ENCODE data around the gene ARRDC2. TPM values are rescaled to one million over a fixed set of nuclear protein-coding genes. Genes with fewer than 3 reads are reported as not detected.

The ARRDC2 gene
- total RNA-seq, 1 experiment from 2014 or later: 27.7 TPM

DNA sequence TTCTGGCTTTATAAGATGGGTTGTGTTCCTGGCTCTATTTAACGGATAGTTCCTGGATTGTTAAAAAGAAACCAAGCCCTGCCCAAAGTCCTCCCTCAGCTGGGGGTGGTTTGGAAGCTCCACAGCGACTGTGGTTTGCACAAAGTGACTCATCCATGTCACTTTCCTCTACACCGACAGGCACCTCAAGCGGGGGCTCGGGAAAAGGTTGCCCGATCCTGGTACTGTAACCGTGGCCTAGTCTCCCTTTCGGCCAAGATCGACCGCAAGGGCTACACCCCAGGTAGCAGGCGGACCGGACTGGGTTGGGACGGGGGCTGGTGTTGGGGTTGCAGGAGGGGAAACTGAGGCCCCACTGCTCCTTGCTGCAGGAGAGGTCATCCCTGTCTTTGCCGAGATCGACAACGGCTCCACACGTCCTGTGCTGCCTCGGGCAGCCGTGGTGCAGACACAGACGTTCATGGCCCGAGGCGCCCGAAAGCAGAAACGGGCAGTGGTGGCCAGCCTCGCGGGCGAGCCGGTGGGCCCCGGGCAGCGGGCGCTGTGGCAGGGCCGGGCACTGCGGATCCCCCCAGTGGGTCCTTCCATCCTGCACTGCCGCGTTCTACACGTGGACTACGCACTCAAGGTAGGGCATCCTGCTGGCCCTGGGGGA is 1.6 kb downstream of the ARRDC2 start:
- ATAC-seq (peak; percentile 52), DNase-seq (peak; percentile 77)
- H3K9ac ChIP-seq (ENCODE audit: low read length): no peak overlapping the region
- H3K4me3 ChIP-seq (ENCODE audit: low read length): peak overlapping the region; percentile 25; the same call in 1 of the 2 replicates
- TF ChIP-seq, protein P1, sequence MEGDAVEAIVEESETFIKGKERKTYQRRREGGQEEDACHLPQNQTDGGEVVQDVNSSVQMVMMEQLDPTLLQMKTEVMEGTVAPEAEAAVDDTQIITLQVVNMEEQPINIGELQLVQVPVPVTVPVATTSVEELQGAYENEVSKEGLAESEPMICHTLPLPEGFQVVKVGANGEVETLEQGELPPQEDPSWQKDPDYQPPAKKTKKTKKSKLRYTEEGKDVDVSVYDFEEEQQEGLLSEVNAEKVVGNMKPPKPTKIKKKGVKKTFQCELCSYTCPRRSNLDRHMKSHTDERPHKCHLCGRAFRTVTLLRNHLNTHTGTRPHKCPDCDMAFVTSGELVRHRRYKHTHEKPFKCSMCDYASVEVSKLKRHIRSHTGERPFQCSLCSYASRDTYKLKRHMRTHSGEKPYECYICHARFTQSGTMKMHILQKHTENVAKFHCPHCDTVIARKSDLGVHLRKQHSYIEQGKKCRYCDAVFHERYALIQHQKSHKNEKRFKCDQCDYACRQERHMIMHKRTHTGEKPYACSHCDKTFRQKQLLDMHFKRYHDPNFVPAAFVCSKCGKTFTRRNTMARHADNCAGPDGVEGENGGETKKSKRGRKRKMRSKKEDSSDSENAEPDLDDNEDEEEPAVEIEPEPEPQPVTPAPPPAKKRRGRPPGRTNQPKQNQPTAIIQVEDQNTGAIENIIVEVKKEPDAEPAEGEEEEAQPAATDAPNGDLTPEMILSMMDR (conservative IDR thresholded peaks at IDR 0.05; ENCODE audit: low read depth, low read length): no peak
- TF ChIP-seq EZH2phosphoT487 (IDR thresholded peaks at IDR 0.05; ENCODE audit: borderline replicate concordance, low read length) (no peak), EZH2 (IDR thresholded peaks at IDR 0.05; ENCODE audit: low read length, unreplicated experiment) (no peak)
- H3K4me1 ChIP-seq (ENCODE audit: insufficient read depth, low read length): peaks cover 25% of the 10 kb centered on the region
- no peaks in the 10 kb centered on the region for H3K9me2 ChIP-seq (replicated peaks; ENCODE audit: low read length)
- H3K4me2 ChIP-seq (ENCODE audit: low read length): peak overlapping the region; percentile 88
- H4K20me1 ChIP-seq (ENCODE audit: low read length): no peaks in the 10 kb centered on the region
- H3K27ac ChIP-seq (ENCODE audit: low read length): peak overlapping the region; percentile 28
- ChIA-PET CTCF (no interaction called here), POLR2A (ENCODE audit: unreplicated experiment) (no interaction called here)
- no TSS peak for BruUV-seq (replicated peaks)
- intact Hi-C loops (cut with micrococcal nuclease): no loop called here
- no peaks in the 10 kb centered on the region for H3K9me3 ChIP-seq (ENCODE audit: low read length)
- H3K36me3 ChIP-seq (ENCODE audit: low read depth, low read length): peaks cover 21% of the 10 kb centered on the region; the same call in 1 of the 2 replicates
- H2AFZ ChIP-seq (ENCODE audit: low read length): no peak overlapping the region
- no peaks in the 10 kb centered on the region for H3K27me3 ChIP-seq (ENCODE audit: low read length)
- no peaks in the 10 kb centered on the region for H3K79me2 ChIP-seq (ENCODE audit: low read length)
- no peaks in the 10 kb centered on the region for H3F3A ChIP-seq (ENCODE audit: low read length, unreplicated experiment)

DNA sequence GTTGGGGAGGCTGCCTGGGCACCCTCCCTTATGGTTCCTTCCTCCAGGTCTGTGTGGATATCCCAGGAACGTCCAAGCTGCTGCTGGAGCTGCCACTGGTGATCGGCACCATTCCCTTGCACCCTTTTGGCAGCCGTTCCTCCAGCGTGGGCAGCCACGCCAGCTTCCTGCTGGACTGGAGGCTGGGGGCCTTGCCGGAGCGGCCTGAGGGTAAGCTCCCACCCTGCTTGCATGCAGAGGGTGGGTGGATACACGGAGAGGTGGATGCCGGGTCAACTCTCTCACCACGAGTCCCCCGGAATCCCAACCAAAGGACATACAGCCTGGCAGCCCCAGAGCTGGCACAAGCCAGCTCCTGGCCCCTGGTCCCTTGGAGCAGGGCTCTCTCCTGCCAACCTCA is 2.2 kb downstream of the ARRDC2 start:
- no peak overlapping the region for H3K4me2 ChIP-seq (ENCODE audit: low read length)
- DNase-seq (no peak), ATAC-seq (no peak)
- H3K9ac ChIP-seq (ENCODE audit: low read length): no peak overlapping the region
- no peaks in the 10 kb centered on the region for H4K20me1 ChIP-seq (ENCODE audit: low read length)
- POLR2A ChIA-PET (ENCODE audit: unreplicated experiment): no interaction called here
- H3K27me3 ChIP-seq (ENCODE audit: low read length): no peaks in the 10 kb centered on the region
- no peaks in the 10 kb centered on the region for H3F3A ChIP-seq (ENCODE audit: low read length, unreplicated experiment)
- H2AFZ ChIP-seq (ENCODE audit: low read length): no peak overlapping the region
- CTCF ChIA-PET: no interaction called here
- TF ChIP-seq EZH2phosphoT487 (IDR thresholded peaks at IDR 0.05; ENCODE audit: borderline replicate concordance, low read length): no peak
- TF ChIP-seq, protein P1 (conservative IDR thresholded peaks at IDR 0.05; ENCODE audit: low read depth, low read length): no peak
- TF ChIP-seq EZH2 (IDR thresholded peaks at IDR 0.05; ENCODE audit: low read length, unreplicated experiment): no peak
- no TSS peak for BruUV-seq (replicated peaks)
- H3K36me3 ChIP-seq (ENCODE audit: low read depth, low read length): peaks cover 21% of the 10 kb centered on the region; the same call in 1 of the 2 replicates
- no peaks in the 10 kb centered on the region for H3K9me2 ChIP-seq (replicated peaks; ENCODE audit: low read length)
- H3K79me2 ChIP-seq (ENCODE audit: low read length): no peaks in the 10 kb centered on the region
- no peaks in the 10 kb centered on the region for H3K9me3 ChIP-seq (ENCODE audit: low read length)
- no peak overlapping the region for H3K4me3 ChIP-seq (ENCODE audit: low read length)
- peaks cover 25% of the 10 kb centered on the region for H3K4me1 ChIP-seq (ENCODE audit: insufficient read depth, low read length)
- no peak overlapping the region for H3K27ac ChIP-seq (ENCODE audit: low read length)
- intact Hi-C loops (cut with micrococcal nuclease): no loop called here

All from PC-3 (cell line).